Gastroesophageal sphincter (tissue), 4 donors: Measurements from ENCODE around the gene CDKN2D. TPM values are rescaled to one million over a fixed set of nuclear protein-coding genes. Genes with fewer than 3 reads are reported as not detected.

ENCODE experiments used
- ATAC-seq: fragments of 150-250 bp; one replicate; pipeline ENCODE4 v1.9.1; 2016; ENCODE audit warnings: mild to moderate bottlenecking, moderate library complexity
- H3K27ac ChIP-seq, 4 donors: fragments of 200-600 bp; sonication (generic) in 3 of 4; 1 replicate in 3 of 4; 2 replicates in 1 of 4; pipeline ENCODE4 v1.5.1; 2016 to 2019
- H3K27me3 ChIP-seq: fragments of 200-600 bp; sonication (generic); one replicate; pipeline ENCODE4 v1.5.1; 2019
- H3K36me3 ChIP-seq, 2 donors: fragments of 200-600 bp; sonication (generic); one replicate each; pipeline ENCODE4 v1.5.1; 2019; ENCODE audit warnings: control low read depth in 1 of 2
- H3K4me1 ChIP-seq, 3 donors: fragments of 200-600 bp; sonication (generic); 1 replicate in 2 of 3; 2 replicates in 1 of 3; pipeline ENCODE4 v1.5.1; 2016 to 2019; ENCODE audit warnings: control low read depth in 2 of 3
- H3K4me3 ChIP-seq, 2 donors: fragments of 200-600 bp; sonication (generic); one replicate each; pipeline ENCODE4 v1.5.1; 2019; ENCODE audit warnings: mild to moderate bottlenecking in 1 of 2, moderate library complexity in 1 of 2
- H3K9me3 ChIP-seq, 3 donors: fragments of 200-600 bp; sonication (generic); one replicate each; pipeline ENCODE4 v1.5.1; 2017 to 2019; ENCODE audit warnings: control low read depth in 2 of 3
- EP300 ChIP-seq: sonication (generic); formaldehyde crosslinking; IDR thresholded peaks from one replicate; pipeline ENCODE4 v1.6.1; 2017; ENCODE audit warnings: antibody characterized with exemption, mild to moderate bottlenecking
- POLR2A ChIP-seq, 2 donors: fragments of 450-650 bp; IDR thresholded peaks; one replicate each; pipeline ENCODE4 v1.6.1; 2017; ENCODE audit warnings: antibody characterized with exemption in 2 of 2, mild to moderate bottlenecking in 2 of 2, moderate library complexity in 1 of 2
- POLR2AphosphoS5 ChIP-seq: sonication (generic); formaldehyde crosslinking; IDR thresholded peaks from one replicate; pipeline ENCODE4 v1.6.1; 2017; ENCODE audit warnings: antibody characterized with exemption
- WGBS, 2 donors: methylation state at CpG; one replicate each; pipeline ENCODE4 v1.1.5; 2018; ENCODE audit warnings: low coverage in 1 of 2; 5-methylcytosine and 5-hydroxymethylcytosine counted together
- total RNA-seq, 4 donors: library from RNA; depleted of rRNA; stranded (reverse); fragments of >200 nt; gene quantifications; one replicate each; pipeline ENCODE4 v1.1.0, GENCODE V29; 2016
- TF ChIP-seq, protein P1 (sequence below), 4 experiments: fragments of 200-600 bp in 2 of 4; fragments of 450-650 bp in 2 of 4; sonication (generic) in 1 of 4; IDR thresholded peaks; one replicate each; pipeline ENCODE4 v1.5.1; 2017 to 2019; ENCODE audit warnings: antibody characterized with exemption in 4 of 4, mild to moderate bottlenecking in 2 of 4, moderate library complexity in 2 of 4

CDKN2D gene
- total RNA-seq, 4 donors from 2014 or later, result 5.4 to 15.9 (median 10.6) TPM

DNA sequence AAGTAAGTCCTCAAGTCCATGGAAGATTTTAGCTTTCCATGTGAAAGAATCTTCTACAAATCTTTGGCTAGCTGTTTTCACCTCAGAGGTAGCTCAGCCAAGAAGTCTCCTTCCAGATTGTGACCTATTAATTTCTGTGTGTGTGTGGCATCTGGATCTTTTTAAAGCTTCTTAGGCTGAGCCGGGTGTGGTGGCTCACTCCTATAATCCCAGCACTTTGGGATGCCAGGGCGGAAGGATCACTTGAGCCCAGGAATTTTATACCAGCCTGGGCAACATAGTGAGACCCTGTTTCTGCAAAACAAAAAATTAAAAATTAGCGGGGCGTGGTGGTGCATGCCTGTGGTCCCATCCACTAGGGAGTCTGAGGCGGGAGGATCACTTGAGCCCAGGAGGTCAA lies 43.1 kb upstream of the CDKN2D start:
- Histone ChIP-seq H3K4me1 (peaks cover 0 to 36% (median 0%) of the 10 kb centered on the region in 3 donors), H3K27ac (peak overlapping the region in 2 of 4 donors; percentile 36 to 64), H3K4me3 (no peak overlapping the region), H3K36me3 (no peaks in the 10 kb centered on the region), H3K9me3 (no peaks in the 10 kb centered on the region), H3K27me3 (no peaks in the 10 kb centered on the region)
- WGBS, 2 donors, result 71% methylated on average over 5 of the region's 5 CpGs; no CpG with 5 or more reads in 1 of the 2 donors
- ATAC-seq, result no peak
- TF ChIP-seq POLR2AphosphoS5 (no peak), POLR2A (IDR thresholded peaks at IDR 0.05) (no peak), EP300 (no peak)
- TF ChIP-seq, protein P1, sequence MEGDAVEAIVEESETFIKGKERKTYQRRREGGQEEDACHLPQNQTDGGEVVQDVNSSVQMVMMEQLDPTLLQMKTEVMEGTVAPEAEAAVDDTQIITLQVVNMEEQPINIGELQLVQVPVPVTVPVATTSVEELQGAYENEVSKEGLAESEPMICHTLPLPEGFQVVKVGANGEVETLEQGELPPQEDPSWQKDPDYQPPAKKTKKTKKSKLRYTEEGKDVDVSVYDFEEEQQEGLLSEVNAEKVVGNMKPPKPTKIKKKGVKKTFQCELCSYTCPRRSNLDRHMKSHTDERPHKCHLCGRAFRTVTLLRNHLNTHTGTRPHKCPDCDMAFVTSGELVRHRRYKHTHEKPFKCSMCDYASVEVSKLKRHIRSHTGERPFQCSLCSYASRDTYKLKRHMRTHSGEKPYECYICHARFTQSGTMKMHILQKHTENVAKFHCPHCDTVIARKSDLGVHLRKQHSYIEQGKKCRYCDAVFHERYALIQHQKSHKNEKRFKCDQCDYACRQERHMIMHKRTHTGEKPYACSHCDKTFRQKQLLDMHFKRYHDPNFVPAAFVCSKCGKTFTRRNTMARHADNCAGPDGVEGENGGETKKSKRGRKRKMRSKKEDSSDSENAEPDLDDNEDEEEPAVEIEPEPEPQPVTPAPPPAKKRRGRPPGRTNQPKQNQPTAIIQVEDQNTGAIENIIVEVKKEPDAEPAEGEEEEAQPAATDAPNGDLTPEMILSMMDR (IDR thresholded peaks at IDR 0.05), result no peak

DNA sequence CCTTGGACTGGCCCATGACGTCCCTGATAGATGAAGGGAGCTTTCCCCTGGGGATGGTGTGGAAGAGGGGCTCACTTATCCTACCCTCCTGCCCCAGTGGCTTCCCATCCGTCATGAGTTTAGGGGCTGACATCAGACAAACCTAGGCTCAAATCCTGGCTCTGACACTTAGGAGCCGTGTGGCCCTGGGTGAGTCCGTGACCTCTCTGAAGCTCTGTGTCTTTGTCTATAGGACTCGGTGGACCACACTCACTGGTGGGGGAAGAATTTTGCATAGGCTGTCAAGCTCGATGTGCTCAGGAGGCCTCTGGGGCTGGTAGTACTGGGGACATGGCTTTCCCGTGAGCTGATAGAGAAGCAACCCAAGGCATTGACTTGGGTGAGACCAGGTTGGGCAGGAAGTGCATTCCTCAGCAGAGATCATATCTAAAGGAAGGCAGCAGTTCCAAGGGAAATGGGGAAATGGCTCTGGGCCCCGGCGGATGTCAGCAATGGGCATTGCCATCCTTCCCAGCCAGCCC lies 35.7 kb upstream of the CDKN2D start:
- Histone ChIP-seq H3K4me3 (peak overlapping the region in 1 of 2 donors; percentile 99), H3K4me1 (peaks cover 0 to 32% (median 14%) of the 10 kb centered on the region in 3 donors), H3K27ac (peak overlapping the region in 3 of 4 donors; percentile 91 to 95 (median 92)), H3K36me3 (no peaks in the 10 kb centered on the region), H3K27me3 (no peaks in the 10 kb centered on the region), H3K9me3 (no peaks in the 10 kb centered on the region)
- 80 to 85% methylated on average over 3 to 5 of the region's 9 CpGs for WGBS, 2 donors
- TF ChIP-seq, protein P1 (IDR thresholded peaks at IDR 0.05), result no peak
- TF ChIP-seq POLR2AphosphoS5 (no peak), POLR2A (IDR thresholded peaks at IDR 0.05) (no peak), EP300 (no peak)
- no peak for ATAC-seq

DNA sequence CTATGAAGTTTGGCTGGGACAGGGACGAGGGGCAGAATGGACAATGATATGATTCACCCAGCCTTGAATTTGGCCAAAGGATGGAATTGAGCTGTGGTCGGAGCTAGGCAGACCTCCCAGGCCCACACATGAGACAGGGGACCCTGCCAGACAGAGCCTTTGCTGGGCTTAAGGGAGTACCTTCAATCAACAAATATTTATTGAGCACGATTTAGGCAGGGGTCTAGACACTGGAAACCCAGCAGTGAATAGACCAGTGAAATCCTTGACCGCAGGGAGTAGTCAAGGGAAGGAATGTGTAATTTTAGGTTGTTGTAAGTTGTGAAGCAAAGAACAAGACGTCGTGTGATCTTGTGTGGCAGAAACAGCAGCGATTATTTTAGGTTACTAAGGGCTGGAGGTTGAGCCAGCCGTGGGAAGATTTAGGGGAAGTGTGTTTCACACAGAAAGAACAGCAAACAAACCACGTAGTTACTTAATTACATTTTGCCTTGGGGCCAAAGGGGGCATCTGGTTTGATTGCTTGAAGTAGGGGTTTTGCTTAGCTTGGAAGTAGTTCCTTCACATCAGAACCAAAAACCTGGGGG lies 35.2 kb upstream of the CDKN2D start:
- WGBS, 2 donors, result 41 to 42% methylated on average over 4 to 5 of the region's 9 CpGs
- Histone ChIP-seq H3K27me3 (no peaks in the 10 kb centered on the region), H3K27ac (peak overlapping the region; percentile 65 to 95 (median 92)), H3K36me3 (no peaks in the 10 kb centered on the region), H3K9me3 (no peaks in the 10 kb centered on the region), H3K4me1 (peaks cover 0 to 32% (median 14%) of the 10 kb centered on the region in 3 donors), H3K4me3 (peak overlapping the region in 1 of 2 donors; percentile 99)
- ATAC-seq, result no peak
- TF ChIP-seq EP300 (no peak), POLR2AphosphoS5 (no peak), POLR2A (IDR thresholded peaks at IDR 0.05) (no peak)
- TF ChIP-seq, protein P1 (IDR thresholded peaks at IDR 0.05), result no peak

DNA sequence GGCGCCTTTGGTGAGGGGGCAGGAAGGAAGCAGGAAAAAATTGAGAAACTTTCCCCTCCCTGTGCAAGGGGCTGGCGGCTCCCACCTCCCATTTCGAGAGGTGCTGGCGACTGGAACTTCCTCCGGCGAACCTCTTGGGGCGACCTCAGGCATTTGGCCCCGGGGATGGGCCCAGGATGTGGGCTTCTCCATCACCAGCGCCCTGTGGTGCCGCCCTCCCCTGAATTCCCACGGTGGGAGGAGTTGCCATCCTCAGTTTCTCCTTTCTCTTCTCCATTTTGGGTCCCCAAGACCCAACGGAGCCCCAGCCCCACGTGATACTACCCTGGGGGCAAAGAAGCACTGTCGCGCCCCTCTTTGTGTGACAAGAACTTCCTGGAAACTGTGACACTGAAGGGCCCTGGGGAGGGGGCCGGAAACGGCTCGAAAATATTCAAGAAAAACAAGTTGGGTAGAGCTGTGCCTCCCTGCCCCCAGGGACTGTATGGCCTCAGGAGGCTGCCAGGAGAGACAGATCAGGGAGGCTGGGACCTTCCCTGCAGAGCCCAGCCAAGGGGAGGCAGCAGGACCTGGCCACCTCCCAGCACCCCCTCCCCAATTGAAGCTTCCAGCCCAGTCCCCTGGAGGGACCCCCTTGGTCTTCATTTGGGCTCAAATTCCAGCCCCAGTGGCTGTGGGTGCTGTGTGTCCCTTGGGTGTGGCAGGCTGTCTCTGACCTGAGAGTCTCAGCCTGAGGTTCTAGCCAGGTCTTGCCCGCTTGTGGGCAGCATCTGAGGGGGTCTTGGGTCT lies 34.5 kb upstream of the CDKN2D start:
- H3K9me3 ChIP-seq, result no peaks in the 10 kb centered on the region
- no peaks in the 10 kb centered on the region for H3K36me3 ChIP-seq
- peaks cover 2% of the 10 kb centered on the region for H3K27me3 ChIP-seq
- peak; percentile 8 for ATAC-seq
- no peak for TF ChIP-seq POLR2A (IDR thresholded peaks at IDR 0.05)
- peak overlapping the region; percentile 79 to 99 for H3K4me3 ChIP-seq
- H3K4me1 ChIP-seq, result peaks cover 0 to 32% (median 14%) of the 10 kb centered on the region in 3 donors
- 0% methylated on average over 8 of the region's 19 CpGs; no CpG with 5 or more reads in 1 of the 2 donors for WGBS, 2 donors
- H3K27ac ChIP-seq, result peak overlapping the region; percentile 65 to 95 (median 92)

DNA sequence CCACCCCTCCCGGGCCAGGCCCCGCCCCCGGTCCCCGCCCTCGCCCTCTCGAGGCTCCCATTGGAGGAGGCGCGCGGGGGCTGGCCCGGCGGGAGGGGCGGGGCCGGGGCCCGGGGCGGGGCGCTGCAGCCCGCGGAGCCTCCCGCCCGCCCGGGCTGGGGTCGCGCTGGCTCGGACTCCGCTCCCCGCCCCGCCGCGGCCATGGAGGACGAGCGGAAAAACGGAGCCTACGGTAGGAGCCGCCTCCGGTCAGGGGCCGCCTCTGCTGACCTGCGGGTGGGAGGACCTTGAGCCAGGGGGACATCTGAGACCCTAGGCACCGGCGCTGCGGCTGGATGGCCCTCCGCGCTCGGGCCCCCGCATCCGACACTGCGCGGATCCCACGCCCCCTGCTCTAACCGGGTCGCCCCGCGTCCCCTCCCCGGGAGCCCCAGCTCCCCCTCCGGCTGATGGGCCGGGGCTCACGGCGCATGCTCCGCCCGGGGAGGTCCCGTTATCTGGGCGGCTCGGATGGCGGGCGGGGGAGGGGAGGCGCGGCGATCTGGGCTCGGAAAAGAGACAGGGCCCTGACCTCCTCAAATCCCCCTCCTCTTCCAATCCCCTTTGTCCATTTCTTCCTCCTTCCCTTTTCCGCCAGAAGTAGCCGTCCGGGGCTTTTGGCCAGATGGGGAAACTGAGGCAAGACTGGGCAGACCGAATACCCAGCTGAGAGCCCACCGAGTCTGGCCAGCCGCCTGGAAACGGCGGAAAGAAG lies 33.7 kb upstream of the CDKN2D start:
- H3K36me3 ChIP-seq, result no peaks in the 10 kb centered on the region
- peaks cover 0 to 32% (median 14%) of the 10 kb centered on the region in 3 donors for H3K4me1 ChIP-seq
- ATAC-seq, result peak; percentile 98
- no peaks in the 10 kb centered on the region for H3K9me3 ChIP-seq
- H3K4me3 ChIP-seq, result peak overlapping the region; percentile 79 to 99
- WGBS, 2 donors, result 0% methylated on average over 5 to 6 of the region's 76 CpGs
- peak overlapping the region; percentile 65 to 95 (median 92) for H3K27ac ChIP-seq
- H3K27me3 ChIP-seq, result peaks cover 9% of the 10 kb centered on the region
- TF ChIP-seq, protein P1 (IDR thresholded peaks at IDR 0.05), result no peak
- TF ChIP-seq POLR2AphosphoS5, result peak; percentile 62
- TF ChIP-seq POLR2A (IDR thresholded peaks at IDR 0.05), result peak; percentile 38 to 47
- no peak for TF ChIP-seq EP300
